HG02840 (cell line): ENCODE data around the gene TNFRSF25.
"Not testable (repeated sequence)": the region's sequence is repeated elsewhere in the genome, so short reads cannot be mapped to it uniquely, and the experiment has no call there.

Source experiments
- ATAC-seq: cut with Tn5 transposase; IDR thresholded peaks from one replicate; pipeline ENCODE4 v1.9.1; 2021; ENCODE audit warnings: mild to moderate bottlenecking, moderate library complexity, moderate number of reproducible peaks; ENCODE audit not compliant: unreplicated experiment, low FRiP score

TNFRSF25 gene

DNA sequence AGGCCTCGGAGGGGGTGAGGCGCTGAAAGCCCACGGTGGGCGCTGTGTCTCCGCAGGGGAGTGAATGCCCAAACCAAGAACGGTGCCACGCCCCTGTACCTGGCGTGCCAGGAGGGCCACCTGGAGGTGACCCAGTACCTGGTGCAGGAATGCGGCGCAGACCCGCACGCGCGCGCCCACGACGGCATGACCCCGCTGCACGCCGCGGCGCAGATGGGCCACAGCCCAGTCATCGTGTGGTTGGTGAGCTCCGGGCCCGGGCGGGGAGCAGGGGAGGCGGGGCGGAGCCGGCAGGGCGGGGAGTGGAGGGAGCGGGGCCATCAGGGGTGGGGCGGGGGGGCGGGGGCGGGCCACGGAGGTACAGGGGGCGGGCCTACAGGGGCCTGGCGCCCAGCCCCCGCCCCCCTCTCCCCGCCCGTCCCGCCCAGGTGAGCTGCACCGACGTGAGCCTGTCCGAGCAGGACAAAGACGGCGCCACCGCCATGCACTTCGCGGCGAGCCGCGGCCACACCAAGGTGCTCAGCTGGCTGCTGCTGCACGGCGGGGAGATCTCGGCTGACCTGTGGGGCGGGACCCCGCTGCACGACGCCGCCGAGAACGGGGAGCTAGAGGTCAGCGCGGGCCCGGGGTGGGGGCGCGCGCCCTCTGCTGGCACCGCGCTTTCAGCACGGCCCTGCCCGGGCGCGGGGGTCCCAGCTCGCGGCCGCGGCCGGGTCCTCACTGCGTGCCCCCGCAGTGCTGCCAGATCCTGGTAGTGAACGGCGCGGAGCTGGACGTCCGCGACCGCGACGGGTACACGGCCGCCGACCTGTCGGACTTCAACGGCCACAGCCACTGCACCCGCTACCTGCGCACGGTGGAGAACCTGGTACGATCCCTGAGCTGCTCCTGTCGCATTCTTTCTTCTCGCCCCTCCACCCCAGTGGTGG is 25.5 kb downstream of the TNFRSF25 start:
- no peak for ATAC-seq

DNA sequence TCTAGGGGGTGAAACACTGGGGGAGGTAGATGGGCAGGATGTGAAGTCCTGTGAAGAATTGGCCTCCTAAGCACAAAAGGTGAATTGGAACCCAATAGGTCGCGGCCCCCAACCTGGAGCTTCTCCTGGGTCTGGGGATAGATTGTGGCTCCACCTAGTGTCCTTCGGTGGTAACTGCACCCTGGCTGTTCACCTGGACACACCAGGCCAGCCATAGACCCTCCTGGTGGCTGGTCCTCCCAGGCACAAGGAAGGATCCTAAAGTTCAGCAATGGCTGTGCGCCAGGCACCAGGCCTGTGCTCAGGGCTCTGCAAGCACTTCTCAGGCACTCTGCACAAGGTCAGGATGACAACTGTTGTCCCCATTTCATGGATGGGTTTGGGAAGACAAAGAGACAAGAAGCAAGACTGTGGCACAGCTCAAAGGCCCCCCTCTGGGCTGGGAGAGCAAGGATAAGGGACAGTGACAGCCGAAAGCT is 27.9 kb downstream of the TNFRSF25 start:
- no peak for ATAC-seq

DNA sequence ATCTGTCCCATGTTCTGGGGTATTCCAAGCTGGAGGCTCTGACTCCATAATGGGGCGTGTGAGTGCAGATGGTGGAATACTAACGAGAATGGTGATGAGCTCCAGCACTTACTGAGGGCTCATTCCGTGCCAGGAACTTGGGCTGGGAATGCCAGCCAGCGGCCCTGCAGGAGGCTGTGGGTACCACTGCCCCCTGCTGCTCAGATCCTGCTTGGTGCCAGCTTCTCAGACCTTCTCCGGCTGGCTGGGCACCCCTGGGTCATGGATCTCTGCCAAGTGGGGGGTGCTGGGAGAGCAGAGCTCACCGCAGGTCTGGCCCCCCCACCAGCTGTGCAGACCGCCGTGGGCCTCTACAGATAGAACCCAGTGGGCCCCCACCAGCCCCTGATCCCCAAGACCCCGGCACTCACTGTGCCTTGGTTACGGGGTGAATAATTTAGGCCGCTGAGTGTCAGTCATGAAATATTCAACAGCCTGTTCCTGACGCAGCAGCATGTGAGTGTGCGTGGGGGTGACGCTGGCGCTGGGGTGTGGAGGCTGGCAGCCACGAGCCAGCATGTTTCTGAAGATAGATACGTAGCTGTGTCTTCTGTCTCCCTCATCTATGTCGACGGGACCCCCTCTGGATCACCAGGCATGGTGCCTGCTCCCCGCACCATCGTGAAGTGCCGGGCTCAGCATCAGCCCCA is 28.8 kb downstream of the TNFRSF25 start:
- ATAC-seq: not testable (repeated sequence)

DNA sequence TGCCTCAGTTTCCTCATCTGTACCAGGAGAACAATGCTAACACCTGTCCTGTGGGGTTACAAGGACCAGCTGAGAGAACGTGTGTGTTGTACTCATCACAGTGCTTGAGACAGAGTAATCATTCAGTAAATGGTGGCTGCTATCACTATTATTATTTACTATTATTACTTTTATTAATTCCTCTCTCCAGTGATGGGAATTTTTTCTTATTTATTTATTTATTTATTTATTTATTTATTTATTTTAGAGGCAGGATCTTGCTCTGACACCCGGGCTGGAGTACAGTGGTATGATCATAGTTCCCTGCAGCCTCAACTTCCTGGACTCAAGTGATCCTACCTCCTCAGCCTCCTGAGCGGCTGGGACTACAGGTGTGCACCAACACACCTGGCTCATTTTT is 29.7 kb downstream of the TNFRSF25 start:
- not testable (repeated sequence) for ATAC-seq

DNA sequence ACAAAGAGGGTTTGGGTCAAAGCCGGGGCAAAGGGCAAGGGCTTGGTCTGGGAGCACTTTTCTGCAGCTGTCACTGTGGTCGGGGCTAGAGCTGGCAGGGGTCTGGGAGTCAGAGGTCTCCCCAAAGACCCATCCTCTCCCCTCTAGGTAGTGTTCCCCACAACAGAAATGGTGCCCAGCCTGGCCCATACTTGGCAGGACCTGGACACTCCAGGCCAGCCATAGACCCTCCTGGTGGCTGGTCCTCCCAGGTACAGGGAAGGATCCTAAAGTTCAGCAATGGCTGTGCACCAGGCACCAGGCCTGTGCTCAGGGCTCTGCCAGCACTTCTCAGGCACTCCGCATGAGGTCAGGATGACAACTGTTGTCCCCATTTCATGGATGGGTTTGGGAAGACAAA is 30.4 kb downstream of the TNFRSF25 start:
- ATAC-seq: no peak

DNA sequence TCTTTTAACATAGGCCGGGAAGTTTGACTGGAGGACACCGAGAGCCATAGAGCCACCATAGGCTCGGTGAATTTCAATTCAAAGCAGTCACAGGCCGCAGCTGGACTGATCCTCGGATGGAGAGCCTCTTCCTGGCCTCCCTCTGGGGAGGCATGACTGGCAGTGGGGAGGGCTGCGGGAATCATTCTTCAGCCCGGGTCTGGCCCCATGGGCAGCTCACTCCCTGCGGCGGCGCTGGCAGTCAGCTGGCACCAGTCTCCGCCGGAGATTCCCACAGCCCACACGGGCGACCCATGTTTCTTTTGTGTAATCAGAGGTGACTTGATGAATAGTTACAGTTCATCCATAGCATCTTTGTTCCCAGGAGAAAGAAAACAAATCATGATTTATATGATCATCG is 30.8 kb downstream of the TNFRSF25 start:
- no peak for ATAC-seq

DNA sequence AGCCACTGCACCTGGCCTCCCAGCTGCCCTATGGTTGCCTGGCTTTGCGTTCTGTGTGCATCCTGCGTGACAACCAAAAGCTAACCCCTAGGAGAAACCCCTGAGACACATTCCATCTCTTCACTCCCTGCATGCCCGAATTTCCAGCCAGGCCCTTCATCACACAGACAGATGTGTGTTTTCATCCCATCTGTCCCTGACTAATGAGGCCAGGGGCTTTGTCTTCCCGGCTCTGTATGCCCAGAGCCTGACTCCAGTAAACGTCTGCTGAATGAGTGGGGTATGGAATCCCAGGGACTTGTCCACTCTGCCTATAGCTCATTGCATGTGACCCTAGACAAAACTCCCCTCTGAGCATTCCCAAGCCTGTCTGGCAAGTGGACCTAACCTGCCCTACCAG is 31.8 kb downstream of the TNFRSF25 start:
- ATAC-seq: no peak

DNA sequence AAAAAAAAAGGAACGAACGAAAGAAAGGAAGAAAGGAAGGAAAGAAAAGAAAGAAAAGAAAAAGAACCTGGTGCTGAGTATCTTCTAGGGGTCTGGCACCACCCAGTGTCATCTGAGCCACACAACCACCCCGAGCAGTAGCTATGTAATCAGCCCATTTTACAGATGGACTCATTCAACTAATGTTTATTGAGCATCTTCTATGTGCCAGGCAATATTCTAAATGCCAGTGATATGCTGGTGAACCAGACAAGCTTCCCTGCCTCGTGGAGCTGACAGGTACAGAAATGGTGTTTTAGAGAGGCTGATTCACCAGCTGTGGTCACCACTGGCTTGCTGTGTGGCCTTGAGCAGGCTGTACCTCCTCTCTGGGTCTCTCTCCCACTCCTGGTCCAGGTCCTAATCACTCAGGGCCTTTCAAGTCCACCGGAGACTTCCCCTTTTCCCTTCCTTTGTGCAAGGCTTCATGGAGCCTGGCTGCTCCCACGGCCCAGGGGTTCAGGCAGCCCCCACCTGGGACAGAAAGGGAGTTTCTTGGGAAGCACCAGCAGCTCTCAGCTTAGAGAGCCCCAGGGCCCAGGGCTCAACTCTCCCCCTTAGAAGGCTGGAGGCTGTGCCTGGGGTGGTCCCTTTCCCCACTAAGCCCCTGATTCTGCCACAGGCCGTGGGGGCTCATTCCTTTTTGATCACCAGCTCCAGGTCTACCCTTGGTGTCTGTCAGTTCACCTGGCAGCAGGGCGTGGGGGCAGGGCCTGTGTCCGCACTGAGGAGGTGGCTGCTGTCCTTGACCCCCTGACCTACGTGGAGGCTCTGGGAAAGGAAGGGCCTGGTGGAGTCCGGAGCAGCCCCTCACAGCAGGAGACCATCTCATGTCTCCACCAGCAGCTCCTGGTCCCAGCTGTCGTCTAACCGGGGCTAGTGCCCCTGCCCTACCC is 34.1 kb downstream of the TNFRSF25 start:
- not testable (repeated sequence) for ATAC-seq

DNA sequence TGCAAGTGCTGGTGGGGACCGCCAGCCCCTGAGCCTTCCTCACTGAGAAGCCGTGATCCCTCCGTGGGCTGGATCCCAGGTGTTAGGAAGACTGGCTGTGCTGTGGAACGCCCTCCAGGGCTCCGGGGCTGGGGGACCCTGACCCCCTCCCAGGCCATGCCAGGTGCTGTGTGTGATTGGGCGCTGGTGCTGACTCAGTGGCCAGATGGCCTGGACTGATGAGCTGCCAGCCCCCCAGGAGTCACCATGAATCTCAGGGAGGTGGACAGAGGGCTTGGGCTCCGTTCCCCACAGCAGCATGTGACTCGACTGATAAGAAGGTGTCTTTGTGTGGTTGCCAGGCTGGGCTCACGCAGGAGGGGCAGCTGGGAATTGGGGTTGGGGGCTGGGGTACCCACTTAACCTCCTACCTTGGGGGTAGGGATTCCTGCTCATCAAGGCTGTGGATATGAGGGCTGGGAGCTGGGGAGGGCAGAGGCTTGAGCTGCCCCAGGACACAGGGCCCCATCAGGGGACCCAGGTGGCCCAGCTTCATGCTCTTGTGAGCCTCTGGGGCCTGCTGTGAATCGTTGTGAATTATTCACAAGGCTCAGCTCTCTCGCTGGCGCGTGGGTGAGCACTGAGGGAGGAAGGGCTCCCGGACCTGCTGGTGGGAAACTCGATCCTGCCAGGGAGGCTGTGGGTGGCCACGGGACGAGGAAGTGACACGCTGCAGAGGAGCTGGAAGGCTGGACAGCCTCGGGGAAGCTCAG is 36.1 kb downstream of the TNFRSF25 start:
- ATAC-seq: not testable (repeated sequence)

DNA sequence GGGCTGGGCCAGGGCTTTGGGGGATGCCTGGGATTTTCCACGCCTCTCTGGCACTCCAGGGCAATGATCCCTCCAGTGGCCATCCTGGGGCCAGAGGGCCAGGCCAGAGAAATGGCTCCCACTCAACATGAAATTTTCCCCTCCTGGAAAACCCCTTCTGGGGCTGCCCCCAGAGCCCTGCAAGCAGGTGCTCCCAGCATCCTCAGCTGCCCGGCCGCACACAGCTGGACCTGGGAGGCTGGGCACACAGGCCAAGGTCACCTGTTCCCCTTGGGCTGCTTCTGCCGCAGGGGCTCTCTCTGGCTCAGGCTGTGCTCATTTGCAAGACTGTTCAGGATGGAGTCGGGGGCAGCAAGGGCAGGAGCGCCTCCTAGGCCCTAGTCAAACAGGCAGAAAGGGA is 37.5 kb downstream of the TNFRSF25 start:
- not testable (repeated sequence) for ATAC-seq

DNA sequence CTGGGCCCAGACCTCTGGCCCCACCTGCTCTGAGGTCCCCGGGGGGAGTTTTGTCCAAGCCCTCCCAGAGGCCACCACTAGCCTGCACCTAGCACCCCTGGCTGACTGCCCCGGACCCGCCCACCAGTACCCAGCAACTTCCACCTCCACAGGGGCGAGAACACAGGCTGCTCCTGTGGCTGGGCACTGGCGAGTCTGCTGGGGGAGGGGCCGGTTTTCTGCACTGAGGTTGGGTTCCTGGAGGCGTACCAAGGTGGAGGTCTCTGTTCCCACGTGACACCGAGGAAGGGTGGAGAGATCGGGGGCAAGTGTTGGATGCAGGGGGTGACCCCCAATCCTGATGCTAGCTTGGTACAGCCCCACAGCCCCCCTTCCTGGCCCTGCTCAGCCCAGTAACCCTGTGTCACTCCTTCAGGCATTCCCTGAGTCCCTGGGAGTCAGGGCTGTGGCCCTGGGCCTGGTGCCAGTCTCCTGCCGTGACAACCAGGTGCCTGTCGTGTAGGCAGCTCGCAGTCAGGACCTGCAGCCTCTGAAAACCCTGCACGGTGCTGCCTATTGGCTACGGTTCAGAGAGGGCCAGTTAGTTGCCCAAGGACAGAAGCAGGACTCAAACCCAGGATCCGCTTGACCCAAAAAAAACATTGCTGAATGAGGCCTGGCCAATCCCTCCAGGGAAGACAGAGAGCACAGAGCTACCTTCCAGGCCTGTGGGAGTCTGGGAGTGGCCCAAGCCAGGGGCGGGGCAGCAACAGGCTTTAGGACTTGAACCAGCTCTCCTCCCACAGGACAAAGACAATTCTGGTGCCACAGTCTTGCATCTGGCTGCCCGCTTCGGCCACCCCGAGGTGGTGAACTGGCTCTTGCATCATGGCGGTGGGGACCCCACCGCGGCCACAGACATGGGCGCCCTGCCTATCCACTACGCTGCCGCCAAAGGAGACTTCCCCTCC is 38.3 kb downstream of the TNFRSF25 start:
- no peak for ATAC-seq

DNA sequence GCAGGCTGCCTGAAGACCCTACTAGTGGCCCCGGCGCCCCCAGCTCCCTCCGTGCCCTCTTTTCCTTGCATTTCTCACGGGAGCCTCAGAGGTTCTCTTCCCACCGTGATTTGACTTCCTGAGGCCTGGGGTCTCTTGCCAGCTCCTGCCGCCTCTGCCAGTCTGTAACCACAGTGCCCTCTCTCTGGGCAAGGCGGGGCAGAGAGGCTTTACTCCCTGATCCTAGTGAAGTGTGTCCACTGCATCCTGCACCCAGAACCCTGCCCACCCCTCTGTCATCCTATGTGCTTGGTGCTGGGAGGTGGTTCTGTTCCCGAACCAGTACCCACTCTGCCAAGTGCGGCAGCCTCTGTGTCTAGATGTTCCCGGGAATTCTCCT is 39.0 kb downstream of the TNFRSF25 start:
- no peak for ATAC-seq

DNA sequence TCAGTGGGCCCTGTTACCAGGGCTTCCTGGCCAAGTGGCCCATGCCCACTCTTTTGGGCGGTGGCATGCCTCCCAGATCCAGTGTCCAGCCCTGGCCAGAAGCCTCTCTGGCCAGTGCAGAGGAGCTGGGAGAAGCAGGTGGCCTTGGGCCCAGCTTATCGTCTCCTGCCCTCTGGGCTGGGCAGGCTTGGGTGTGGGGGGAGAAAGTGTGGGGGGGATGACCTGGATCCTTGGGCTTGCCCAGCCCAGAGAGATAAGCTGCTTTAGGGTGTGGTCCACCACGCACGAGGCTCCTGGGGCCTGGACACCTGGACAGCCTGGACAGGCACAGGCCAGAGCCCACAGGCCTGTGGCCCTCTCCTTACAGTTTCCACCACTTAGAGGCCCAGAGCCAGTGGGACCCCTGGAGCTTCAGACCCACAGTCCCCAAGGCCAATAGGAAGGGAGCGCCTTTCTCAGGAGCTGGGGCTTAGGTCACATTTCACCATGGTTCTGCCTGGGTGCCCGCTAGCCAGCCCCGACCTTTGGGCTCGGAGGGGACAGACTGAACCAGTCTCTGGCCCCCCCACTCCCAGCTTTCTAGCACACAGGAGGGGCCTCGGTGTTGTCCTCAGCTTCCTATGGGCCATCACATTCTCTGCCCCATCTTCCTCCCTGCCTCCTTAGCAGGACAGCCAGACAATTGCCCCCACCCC is 39.5 kb downstream of the TNFRSF25 start:
- no peak for ATAC-seq

DNA sequence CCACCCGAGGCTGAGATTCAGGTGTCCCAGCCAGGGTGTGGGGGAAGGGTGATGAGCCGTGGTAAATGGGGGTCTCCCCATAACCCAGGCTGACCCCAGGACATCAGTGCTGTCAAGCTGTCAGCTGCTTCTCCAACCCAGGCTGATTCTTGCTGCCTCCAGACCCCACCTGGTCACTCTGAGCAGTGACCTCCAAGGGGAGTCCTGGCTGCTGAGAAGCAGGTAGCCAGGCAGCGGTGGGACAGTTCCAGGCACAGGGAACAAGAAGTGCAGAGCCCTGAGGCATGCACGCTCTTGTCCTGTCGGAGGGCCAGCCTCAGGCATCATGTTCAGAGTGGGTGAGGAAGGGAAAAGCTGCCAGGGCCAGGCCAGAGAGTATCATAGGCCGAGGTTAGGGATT is 40.3 kb downstream of the TNFRSF25 start:
- no peak for ATAC-seq

DNA sequence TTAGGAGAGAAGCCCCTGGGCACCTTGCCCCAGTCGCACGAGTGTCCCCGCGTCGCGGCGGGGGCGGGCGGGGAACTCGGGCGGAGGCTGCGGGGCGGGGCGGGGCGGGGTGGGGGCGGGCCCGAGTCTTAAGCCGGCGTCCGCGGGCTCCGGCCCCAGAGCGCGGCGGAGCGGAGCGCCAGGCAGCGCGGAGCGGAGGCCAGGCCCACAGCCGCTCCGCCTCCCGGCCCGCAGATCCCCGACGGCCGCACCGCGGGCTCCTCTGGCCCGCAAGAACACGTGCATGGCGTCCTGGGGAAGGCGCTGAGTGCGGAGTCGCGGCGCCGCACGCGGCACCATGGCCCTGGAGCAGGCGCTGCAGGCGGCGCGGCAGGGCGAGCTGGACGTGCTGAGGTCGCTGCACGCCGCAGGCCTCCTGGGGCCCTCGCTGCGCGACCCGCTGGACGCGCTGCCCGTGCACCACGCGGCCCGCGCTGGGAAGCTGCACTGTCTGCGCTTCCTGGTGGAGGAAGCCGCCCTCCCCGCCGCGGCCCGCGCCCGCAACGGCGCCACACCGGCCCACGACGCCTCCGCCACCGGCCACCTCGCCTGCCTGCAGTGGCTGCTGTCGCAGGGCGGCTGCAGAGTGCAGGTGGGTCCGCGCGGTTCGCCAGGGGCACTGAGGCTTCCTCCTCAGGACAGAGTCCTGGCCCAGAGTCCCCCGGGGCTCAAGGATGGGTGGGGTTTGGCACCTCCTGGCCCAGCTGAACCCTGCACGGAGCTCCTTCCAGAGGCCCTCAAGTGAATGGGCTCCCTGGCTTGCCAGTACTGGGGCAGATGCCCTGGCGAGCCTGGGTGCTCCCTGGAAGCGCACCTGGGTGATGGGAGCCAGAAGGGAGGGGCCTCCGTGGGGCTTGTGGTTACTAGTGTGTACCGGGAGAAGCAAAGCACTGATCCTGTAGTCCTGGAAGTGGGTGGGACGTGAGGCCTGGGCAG is 41.1 kb downstream of the TNFRSF25 start, which contains the start of gene ESPN:
Gene ESPN (plus strand): TSS at position 158 of the 975 bp plus-strand sequence. CDS start 180 bp downstream, at position 338.
- no peak for ATAC-seq

DNA sequence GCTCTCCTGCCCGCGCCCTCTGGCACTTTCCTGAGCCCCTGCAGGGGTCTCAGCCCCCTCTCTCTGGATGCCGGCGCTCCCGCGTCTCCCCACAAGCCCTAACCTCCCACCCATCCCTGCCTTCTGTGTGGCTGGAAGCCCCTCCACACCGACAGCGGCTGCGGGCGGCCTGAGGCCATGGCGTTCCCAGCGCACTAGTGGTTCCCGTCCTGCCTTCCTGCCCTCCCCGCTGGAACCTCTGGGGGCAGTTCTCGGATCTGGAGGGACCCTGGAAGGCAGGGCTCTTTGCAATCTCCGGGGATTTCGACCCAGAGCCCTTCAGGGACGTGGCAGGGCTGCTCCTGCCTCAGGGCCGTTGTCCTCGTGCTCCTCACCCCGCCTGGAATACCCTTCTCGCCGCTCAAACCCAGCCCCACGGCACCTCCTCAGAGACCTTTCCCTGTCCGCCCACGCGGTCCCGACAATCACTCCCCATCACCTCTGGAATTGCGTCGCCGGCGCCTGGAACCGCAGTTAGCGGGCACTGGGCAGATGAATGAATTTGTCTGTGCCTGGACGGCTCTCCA is 41.9 kb downstream of the TNFRSF25 start:
- no peak for ATAC-seq
